ENCODE results near the gene SUN1. TPM values are rescaled to one million over a fixed set of nuclear protein-coding genes. Genes with fewer than 3 reads are reported as not detected.

Gene SUN1
- total and polyA plus RNA-seq, 2 donors (not counting 1 experiment from before 2014, with no cell fraction given) = 185 to 220 TPM

GRCh38 chr7:840001-840600 is 7.8 kb downstream of the SUN1 start:
- H3K9me3 ChIP-seq (ENCODE audit: control insufficient read depth, insufficient read depth, low read depth, low read length) = no peaks in the 10 kb centered on the region

GRCh38 chr7:841943-842342 is 9.7 kb downstream of the SUN1 start:
- Histone ChIP-seq H4K20me1 (ENCODE audit: control insufficient read depth, extremely low read depth, insufficient read depth, low read length) (no peaks in the 10 kb centered on the region), H3K4me3 (replicated peaks in 1 of 4; ENCODE audit: control extremely low read depth in 1 of 4, insufficient read depth in 1 of 4, low read depth in 3 of 4, low read length in 4 of 4) (no peak overlapping the region), H3K36me3 (ENCODE audit: control insufficient read depth, insufficient read depth, low read length) (peaks cover 26% of the 10 kb centered on the region), H3K27me3 (ENCODE audit: control insufficient read depth, insufficient read depth, low read length) (no peaks in the 10 kb centered on the region), H3K4me2 (ENCODE audit: extremely low read depth, insufficient read depth, low read length) (no peak overlapping the region), H3K9me3 (ENCODE audit: control insufficient read depth, insufficient read depth, low read depth, low read length) (no peaks in the 10 kb centered on the region), H3K4me1 (ENCODE audit: control insufficient read depth, extremely low read depth, insufficient read depth, low read length) (peaks cover 2% of the 10 kb centered on the region), H2AFZ (ENCODE audit: low read length) (no peak overlapping the region), H3K79me2 (ENCODE audit: control insufficient read depth, insufficient read depth, low read length) (peaks cover 41% of the 10 kb centered on the region), H3K9ac (ENCODE audit: insufficient read depth, low read length) (no peak overlapping the region), H3K27ac (ENCODE audit: insufficient read depth, low read length) (no peak overlapping the region)
- no peak for TF ChIP-seq EZH2 (IDR thresholded peaks at IDR 0.05; ENCODE audit: low read length, missing control alignments)
- TF ChIP-seq CTCF (conservative IDR thresholded peaks at IDR 0.05 in 1 of 2, IDR thresholded peaks at IDR 0.05 in 1 of 2; ENCODE audit: low read depth in 1 of 2, low read length in 2 of 2) = no peak
- no peak for DNase-seq (ENCODE audit: low read depth in 2 of 2)

More at GRCh38 chr7:840001-840600, 7.8 kb downstream of the SUN1 start:
- no peak for DNase-seq (ENCODE audit: low read depth in 2 of 2)
- H3K4me2 ChIP-seq (ENCODE audit: extremely low read depth, insufficient read depth, low read length) = no peak overlapping the region
- H3K4me3 ChIP-seq (replicated peaks in 1 of 4; ENCODE audit: control extremely low read depth in 1 of 4, insufficient read depth in 1 of 4, low read depth in 3 of 4, low read length in 4 of 4) = no peak overlapping the region
- peaks cover 55% of the 10 kb centered on the region for H3K79me2 ChIP-seq (ENCODE audit: control insufficient read depth, insufficient read depth, low read length)
- H3K4me1 ChIP-seq (ENCODE audit: control insufficient read depth, extremely low read depth, insufficient read depth, low read length) = peaks cover 2% of the 10 kb centered on the region
- H2AFZ ChIP-seq (ENCODE audit: low read length) = no peak overlapping the region
- H4K20me1 ChIP-seq (ENCODE audit: control insufficient read depth, extremely low read depth, insufficient read depth, low read length) = no peaks in the 10 kb centered on the region
- H3K27me3 ChIP-seq (ENCODE audit: control insufficient read depth, insufficient read depth, low read length) = no peaks in the 10 kb centered on the region
- TF ChIP-seq CTCF (conservative IDR thresholded peaks at IDR 0.05 in 1 of 2, IDR thresholded peaks at IDR 0.05 in 1 of 2; ENCODE audit: low read depth in 1 of 2, low read length in 2 of 2) (no peak), EZH2 (IDR thresholded peaks at IDR 0.05; ENCODE audit: low read length, missing control alignments) (no peak)
- H3K9ac ChIP-seq (ENCODE audit: insufficient read depth, low read length) = no peak overlapping the region
- no peak overlapping the region for H3K27ac ChIP-seq (ENCODE audit: insufficient read depth, low read length)
- peaks cover 28% of the 10 kb centered on the region for H3K36me3 ChIP-seq (ENCODE audit: control insufficient read depth, insufficient read depth, low read length)

DNA sequence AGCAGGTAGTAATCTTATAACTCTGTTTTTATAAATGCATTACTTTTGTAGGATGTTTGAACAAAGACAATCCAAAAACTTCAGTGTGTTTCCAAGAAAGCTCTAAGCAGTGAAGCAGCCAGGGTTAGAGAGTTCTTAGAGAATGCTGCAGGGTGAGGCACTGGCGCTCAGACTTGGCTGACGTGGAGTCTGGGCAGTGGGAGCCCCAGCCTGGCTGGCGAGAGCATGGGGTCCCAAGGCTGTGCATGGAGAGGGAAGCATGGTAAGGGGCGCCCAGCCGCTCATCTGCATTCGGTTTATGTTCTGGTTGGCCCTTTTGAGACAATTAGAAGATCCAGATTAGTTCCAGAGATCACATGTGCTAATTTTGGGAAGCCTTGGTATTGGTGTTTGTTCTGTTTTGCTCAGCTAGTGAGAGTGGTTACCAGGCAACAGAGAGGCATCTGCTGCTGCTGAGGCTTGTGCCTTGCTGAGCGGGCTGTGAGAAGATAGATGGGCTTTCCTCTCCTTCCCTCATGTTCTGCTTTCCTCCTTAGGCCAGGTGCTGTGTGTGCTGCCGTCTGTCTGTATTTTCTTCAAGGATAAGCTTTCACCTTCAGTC is 10.3 kb downstream of the SUN1 start:
- H3K9ac ChIP-seq (ENCODE audit: insufficient read depth, low read length) = no peak overlapping the region
- peaks cover 2% of the 10 kb centered on the region for H3K4me1 ChIP-seq (ENCODE audit: control insufficient read depth, extremely low read depth, insufficient read depth, low read length)
- H3K27ac ChIP-seq (ENCODE audit: insufficient read depth, low read length) = peak overlapping the region; percentile 8
- H3K27me3 ChIP-seq (ENCODE audit: control insufficient read depth, insufficient read depth, low read length) = no peaks in the 10 kb centered on the region
- no peaks in the 10 kb centered on the region for H3K9me3 ChIP-seq (ENCODE audit: control insufficient read depth, insufficient read depth, low read depth, low read length)
- peaks cover 35% of the 10 kb centered on the region for H3K79me2 ChIP-seq (ENCODE audit: control insufficient read depth, insufficient read depth, low read length)
- H3K36me3 ChIP-seq (ENCODE audit: control insufficient read depth, insufficient read depth, low read length) = peaks cover 24% of the 10 kb centered on the region
- no peak for DNase-seq (ENCODE audit: low read depth in 2 of 2)
- no peak overlapping the region for H2AFZ ChIP-seq (ENCODE audit: low read length)
- TF ChIP-seq EZH2 (IDR thresholded peaks at IDR 0.05; ENCODE audit: low read length, missing control alignments) = no peak
- no peak for TF ChIP-seq CTCF (conservative IDR thresholded peaks at IDR 0.05 in 1 of 2, IDR thresholded peaks at IDR 0.05 in 1 of 2; ENCODE audit: low read depth in 1 of 2, low read length in 2 of 2)
- H4K20me1 ChIP-seq (ENCODE audit: control insufficient read depth, extremely low read depth, insufficient read depth, low read length) = no peaks in the 10 kb centered on the region
- no peak overlapping the region for H3K4me3 ChIP-seq (replicated peaks in 1 of 4; ENCODE audit: control extremely low read depth in 1 of 4, insufficient read depth in 1 of 4, low read depth in 3 of 4, low read length in 4 of 4)
- H3K4me2 ChIP-seq (ENCODE audit: extremely low read depth, insufficient read depth, low read length) = no peak overlapping the region

Measured in fibroblast of lung (primary cell).